C1 segment of cervical spinal cord (tissue), 14 donors: ENCODE data around the gene SLC13A2.
"Not testable (repeated sequence)": the region's sequence is repeated elsewhere in the genome, so short reads cannot be mapped to it uniquely, and the experiment has no call there.

Source experiments
- DNase-seq, 14 donors: peaks; one replicate each; lab custom pipeline; 2025; lab: John Stamatoyannopoulos, UW

SLC13A2 gene

DNA sequence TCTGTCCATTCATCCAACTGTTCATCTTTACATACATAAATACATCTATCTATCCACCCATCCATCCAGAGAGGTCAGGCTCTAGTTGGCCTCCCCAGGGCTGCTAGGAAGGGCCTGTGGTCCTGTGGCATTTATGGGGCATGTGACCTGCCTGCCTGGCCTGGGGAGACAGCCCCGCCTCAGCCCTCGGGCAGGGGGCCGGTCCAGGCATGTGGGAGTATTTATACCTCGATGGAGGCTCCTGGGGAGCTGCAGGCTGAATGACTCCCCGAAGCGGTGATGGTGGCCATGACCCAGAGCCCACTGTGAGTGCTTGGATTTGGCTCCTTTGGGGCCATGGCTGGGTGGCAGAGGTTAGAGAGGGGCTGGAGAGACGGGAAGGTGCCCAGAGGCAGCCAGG lies 40.0 kb downstream of the SLC13A2 start:
- DNase-seq, result no peak

DNA sequence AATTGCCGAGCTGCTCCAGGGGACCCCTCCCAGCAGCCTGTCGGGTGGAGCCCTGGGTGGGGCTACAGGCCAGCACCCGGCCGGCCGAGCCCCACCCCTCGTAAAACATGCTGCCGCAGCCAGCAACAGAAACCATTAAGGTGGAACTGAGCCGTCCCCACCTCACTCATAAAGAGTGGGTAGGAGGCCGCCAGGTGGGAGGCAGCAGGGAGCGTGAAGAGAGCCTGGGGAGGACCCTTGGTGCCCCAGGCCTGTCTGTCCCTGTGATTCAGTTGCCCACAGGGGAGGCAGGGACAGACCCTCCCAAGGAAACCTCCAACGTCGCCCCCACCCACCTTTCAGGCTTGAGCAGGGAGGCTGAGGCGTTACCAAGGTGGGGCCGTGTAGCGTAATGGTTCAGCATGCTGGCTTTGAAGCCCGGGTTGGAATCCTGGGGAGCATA lies 41.1 kb downstream of the SLC13A2 start:
- no peak for DNase-seq

DNA sequence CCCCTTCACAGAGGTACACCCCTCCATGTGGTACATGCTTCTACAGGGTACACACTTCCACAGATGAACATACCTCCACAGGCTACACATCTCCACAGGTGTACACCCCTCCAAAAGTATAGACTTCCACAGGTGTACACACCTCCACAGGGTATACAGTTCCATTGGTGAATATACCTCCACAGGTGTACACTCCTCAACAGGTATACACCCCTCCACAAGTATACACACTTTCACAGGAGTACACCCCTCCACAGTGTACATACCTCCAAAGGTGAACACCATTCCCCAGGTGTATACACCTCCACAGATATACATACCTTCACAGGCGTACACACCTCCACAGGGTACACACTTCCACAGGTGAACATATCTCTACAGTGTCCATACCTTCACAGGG lies 42.1 kb downstream of the SLC13A2 start:
- DNase-seq, result no peak

DNA sequence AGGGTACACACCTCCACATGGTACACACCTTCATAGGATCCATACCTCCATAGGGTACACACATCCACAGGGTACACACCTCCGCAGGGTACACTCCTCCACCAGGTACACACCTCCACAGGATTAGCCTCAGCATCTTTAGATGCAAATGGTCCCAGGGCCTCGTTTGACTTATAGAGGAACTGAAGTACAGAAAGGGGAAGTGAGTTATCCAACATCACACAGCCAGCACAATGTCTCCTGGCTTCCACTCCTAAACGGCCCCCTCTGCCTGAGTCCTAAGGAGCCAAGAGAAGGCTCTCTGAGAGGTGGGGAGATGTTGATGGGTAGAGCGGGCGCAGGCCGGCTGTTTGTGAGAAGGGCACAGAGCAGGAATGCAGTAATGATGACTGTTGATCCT lies 44.7 kb downstream of the SLC13A2 start:
- no peak for DNase-seq

DNA sequence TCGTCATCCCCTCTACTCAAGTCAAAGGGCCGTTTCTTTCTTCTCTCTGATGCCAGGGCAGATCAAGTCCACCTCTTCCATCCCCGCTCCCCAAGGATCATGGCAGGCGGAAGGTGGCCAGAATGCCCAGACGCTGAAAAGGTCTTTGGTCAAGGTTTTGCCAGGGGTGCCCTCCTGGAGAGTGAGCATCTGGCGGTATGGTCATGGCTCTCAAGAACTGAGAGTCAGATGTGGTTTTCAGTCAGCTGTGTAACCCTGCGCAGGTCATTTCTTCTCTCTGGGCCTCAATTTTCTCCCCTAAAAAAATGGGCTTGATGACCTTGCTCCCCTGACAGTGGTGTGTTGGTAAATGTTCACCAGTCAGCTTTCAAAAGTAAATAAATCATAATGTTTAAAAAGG lies 45.1 kb downstream of the SLC13A2 start:
- no peak for DNase-seq

DNA sequence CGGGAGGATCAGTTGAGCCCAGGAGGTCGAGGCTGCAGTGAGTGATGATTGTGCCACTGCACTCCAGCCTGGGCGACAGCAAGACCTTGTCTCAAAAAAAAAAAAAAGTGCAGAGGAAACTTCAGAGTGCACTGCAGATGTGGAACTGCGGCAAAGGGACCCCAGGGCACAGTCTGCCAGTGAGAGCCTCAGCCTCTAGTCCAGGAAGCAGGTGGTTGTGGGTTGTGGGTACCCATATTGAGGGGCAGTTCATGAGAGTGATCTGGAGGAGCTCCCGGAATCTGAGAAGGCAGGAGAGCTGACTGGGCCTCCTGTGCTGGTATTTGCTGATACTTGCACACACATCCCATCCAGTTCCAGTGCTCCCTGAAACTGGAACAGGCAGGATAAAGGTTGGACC lies 45.8 kb downstream of the SLC13A2 start:
- no peak for DNase-seq

DNA sequence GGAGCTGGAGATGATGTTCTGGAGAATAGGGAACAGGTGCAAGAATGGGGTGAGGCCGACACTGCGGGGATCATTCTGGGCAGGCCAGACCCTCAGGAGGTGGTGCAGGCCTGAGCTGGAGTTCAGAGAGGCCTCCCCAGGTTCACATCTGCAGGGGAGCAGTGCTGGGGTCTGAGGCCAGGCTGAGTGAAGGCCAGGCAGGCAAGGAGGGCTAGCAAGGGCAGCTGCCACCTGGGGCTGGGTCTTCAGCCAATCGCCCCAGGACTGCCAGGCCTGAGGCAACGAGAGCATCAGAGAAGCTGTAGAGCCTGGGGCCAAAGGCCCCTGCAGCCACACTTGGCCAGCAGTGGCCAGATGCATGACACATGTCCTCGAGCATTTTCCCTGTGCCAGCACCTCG lies 47.2 kb downstream of the SLC13A2 start:
- no peak for DNase-seq

DNA sequence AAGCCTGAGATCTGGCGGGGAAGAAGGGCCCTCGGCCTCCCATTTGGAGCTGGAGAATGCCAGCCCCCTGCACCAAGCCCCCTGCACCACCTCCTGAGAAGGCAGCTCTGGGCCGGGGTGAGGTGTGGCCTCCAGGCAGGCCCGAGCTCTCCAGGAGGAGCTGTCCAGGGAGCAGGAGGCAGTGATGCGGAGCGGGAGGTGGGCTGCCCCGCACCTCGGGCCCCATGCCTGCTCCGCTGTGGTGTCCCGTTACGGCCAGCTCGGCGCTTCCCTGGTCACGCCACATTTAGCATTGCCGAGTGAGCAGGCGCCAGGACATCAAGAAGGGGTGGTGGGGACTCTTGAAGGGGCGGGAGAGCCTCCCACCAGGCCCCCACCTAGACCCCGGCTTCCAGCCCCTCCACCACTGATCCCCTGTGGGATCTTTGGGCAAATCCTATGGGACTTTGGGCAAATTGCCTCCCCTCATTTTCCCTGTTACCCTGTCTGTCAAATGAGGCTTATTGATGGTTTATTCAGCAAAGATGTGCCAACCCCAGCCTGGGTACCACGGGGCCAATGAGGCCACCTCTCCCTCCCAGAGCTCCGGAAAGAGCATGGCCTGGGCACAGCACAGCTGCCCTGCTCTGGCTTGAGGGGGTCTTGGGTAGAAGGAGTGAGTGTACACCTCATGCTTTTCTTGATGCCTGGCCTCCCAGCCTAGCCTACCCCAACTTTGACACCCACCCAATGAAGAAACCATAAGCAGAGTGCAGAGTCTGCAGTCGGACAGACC lies 48.1 kb downstream of the SLC13A2 start:
- DNase-seq, result no peak

DNA sequence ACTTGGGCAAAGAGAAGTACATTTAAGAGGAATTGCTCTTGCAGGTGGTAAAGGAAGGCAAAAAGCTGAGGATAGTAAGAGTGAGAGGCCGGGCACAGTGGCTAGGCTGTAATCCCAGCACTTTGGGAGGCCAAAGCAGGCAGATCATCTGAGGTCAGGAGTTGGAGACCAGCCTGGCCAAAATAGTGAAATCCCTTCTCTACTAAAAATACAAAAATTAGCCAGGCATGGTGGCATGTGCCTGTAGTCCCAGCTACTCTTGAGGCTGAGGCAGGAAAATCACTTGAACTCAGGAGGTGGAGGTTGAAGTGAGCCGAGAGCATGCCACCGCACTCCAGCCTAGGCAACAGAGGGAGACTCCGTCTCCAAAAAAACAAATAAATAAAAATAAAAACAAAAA lies 48.8 kb downstream of the SLC13A2 start:
- not testable (repeated sequence) for DNase-seq

DNA sequence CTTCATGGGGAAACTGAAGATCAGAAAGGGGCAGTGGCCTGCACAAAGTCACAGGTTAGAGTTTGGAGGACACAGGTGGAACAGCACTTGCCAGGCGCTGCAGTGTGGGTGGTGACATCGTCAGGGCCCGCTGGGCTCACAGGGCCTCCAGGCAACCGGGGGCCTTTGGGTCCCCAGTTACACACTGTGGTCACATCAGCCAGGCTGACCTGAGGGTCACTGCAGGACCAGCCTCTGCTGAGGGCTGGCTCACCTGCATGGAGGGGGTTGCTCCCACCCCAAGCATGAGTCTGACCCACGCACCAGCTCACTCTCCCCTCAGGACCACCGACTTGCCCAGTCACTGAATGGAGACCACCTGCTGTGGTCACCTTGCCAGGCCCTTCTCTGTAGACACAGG lies 49.7 kb downstream of the SLC13A2 start:
- no peak for DNase-seq

DNA sequence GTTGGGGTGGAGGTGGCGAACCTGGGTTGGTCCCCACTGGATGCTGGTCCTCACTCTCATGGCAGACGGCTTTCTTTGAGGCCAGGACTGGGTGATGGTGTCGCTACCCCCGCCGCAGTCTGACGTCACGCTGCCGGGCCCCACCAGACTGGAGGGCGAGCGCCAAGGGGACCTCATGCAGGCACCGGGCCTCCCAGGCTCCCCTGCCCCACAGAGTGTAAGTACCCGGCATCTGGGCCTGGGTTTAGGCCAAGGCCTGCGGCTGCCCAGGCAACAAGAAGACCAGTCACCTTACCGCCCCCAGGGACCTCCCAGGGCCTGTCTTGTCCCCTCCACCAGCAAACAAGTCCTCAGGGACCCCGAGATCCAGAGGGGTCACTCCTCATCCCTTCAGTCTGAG lies 50.4 kb downstream of the SLC13A2 start:
- no peak for DNase-seq

DNA sequence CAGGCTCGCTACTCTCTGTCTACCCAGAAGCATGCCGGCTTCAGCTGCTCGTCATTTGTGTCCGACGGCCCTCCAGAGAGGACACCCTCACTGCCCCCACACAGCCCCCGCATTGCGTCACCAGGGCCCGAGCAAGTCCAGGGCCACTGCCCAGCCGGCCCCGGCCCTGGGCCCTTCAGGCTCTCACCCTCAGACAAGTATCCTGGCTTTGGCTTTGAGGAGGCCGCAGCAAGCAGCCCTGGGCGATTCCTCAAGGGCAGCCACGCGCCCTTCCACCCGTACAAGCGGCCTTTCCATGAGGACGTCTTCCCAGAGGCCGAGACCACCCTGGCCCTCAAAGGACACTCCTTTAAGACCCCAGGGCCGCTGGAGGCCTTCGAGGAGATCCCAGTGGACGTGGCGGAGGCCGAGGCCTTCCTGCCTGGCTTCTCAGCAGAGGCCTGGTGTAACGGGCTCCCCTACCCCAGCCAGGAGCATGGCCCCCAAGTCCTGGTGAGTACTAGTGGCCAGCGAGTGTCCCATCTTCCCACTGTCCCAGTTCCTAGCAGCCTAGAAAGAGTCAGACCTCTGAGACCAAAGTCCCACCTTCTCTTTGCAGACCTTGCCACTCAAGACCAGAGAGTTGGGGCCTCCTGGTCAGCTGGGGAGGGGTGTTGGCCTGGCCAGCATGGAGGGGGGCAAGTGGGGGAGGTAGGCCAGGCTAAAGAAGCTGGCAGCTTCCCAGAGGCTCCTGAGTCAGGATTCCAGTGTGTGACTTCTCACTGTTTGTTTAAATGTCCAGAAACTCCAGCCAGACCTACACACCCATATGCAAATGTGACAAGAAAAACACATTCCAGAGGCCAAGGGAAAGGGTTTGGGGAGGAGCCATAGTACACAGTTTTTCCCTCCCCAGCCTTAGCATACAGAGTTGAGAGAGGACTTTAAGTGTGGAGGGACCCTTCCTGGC lies 51.3 kb downstream of the SLC13A2 start:
- no peak for DNase-seq

DNA sequence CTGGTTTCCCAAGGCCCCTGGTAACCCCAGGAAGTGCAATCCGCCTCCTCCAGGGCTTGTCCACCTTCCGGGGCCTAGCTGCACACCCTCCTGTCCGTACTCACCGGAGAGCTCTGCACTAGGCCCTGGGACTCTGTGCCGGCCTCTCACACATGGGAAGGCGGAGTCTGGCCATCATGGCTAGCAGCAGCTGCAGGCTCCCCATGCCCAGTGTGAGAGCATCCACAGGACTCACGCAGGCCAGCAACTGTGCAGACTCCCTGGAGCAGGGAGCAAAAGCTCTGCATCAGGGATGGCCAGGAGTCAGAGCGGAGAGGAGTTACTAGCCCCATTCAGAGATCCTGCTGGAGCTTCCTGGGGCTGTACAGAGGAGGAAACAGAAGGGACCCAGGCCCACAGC lies 52.9 kb downstream of the SLC13A2 start:
- no peak for DNase-seq

DNA sequence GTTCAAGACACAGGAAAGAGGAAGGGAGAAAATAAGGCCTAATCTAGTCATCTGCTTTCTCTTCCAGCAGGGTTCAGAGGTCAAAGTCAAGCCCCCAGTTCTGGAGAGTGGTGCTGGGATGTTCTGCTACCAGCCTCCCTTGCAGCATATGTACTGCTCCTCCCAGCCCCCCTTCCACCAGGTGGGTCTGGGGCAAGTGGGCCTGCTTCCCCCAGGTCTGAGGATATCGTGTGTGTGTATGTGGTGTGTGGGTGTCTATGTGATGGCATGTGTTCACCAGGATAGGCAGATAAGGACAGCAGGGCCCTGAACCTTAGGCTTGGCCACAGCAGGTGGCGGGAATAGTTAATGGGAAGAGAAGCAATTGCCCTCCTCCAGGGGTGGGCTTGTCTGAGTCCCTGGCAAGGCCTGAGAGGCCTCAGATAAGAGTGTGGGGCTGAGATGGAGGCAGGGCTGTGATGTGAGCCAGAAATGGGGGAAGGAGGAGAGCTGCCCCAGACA lies 53.8 kb downstream of the SLC13A2 start:
- no peak for DNase-seq

DNA sequence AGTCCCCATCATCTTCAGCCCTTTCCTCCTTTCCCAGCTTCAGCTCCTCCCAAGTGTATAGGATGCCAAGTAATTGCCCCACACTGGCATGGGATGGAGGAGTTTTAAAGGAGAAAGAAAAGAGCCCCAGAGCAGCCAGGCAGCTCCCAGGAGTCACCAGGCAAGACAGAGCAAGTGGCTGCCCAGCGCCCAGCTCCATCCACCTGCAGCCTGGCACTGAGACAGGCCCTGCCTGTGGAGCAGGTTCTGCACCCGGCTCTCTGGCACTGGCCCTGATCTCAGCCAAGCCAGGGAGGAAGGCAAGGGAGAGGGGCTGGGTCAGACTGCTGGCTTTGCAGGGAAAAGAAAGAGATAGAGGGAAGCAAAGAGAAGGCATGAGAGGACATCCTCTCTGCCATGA lies 54.4 kb downstream of the SLC13A2 start:
- DNase-seq, result no peak

DNA sequence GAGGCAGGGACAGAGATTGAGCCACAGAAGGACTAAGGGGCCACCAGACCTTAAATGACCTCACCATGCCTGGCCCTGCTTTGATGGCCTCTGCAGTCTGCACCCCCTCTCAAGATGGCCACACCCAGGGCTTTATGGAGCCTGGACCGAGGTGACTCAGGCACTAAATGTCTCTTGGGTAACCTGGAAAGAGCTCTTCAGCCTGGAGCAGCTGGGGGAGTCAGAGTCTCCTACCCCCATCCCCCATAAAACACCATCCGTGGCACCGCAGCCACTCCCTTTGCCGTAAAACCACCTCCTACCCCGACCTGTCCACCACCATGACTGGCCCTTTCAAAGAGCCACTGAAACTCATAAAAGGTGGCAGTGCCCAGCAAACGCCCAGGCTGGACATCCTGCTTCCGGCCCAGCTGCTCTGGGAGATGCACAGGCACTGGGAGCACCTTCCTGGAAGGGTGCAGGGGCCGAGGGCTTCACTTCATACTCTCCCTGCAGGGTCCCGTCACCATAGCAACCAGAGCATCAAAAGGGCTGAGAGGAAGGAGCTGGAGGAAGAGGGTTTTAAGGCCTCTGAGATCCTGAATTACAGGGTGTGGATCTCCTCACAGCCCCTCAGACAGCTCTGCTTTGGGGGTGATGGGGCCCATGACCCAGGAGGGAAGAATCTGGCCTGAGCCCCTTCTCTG lies 55.0 kb downstream of the SLC13A2 start:
- DNase-seq, result no peak

DNA sequence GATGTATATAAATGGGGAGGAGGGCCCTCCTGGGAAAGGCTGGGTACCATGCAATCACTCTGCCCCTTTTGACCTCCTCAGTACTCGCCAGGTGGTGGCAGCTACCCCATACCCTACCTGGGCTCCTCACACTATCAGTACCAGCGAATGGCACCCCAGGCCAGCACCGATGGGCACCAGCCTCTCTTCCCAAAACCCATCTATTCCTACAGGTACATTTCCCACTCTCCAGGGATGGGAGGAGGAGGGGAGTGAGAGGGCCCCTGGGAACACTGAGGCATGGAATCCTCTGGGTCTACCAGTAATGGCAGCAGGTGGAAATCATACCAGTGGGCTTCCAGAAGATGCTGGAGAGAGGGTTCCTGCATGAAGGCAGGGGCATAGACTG lies 55.6 kb downstream of the SLC13A2 start:
- DNase-seq, result no peak

DNA sequence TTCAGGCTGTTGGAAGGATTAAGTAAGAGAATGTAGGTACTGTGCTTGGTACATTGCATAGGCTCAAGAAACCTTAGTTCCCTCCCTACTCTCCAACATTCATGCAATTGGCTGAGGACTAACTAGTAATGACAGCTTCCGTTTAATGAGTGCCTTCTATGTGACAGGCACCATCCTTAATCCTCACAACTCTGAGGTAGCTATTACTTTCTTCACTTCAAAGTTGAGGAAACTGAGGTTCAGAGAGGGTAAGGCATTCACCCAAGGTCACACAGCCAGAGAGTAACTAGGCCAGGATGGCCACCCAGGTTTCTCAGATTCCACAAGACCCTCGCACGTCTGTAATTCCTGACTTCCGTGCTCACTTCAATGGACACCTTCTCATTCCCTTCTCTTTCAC lies 56.8 kb downstream of the SLC13A2 start:
- no peak for DNase-seq

DNA sequence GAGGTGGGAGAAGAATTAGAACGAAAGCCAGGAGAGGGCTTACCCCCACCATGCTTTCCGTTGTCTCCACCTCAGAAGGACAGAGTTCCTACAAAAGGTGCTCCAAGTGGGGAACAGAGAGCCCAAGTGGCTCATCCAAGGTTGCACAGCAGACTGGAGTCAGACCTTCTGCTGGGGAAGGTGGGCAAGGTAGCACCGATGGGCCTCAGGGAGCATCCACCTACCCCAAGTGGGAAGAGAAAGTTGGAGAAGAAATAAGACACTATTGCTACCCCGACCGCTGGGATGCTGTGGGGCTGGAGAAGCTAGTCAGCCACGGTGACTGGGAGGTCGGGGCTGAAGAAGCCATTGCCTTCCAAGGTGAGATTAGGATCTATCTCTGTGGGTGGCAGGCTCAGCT lies 57.5 kb downstream of the SLC13A2 start:
- DNase-seq, result no peak

DNA sequence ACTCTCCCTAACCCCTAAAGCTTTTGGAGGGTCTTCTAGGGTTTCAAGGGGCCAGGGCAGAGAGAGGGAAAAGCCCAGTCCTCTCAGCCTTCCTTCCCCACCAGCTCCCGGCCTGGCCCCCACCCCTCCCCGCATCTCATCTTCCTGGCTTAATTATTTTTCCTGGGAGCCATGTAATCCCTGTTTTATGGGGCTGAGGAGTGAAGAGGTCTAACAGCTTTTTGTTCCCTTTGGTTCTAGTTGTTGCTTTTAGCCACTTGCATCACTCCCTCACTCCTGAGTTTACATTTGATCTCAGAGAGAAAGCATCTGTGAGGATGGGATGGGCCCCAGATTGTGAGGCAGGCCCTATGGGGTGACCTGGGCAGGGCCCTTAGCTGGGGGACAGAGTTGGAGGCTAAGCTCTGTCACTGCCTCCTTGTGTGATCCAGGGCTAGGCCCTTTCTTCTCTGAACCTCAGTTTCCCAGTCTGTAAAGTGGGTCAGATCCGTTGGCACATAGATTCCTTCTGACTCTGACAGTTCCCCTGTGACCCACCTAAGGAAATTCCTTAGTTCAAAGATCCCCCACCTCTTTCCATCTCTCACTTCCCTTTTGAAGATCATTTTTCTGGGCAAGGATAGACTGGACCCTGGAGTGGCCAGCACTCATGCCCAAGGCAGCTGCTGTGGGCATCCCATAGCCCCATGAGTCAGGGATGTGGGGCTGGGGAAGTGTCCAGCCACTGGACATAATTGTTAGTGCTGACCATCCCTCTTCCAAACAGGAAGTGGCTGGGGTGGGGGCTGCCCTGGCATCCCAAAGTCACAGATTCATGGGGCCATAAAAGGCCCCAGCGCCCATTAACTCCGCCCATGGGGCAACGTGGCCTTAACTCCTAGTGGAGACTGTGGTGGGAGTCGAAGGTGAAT lies 58.9 kb downstream of the SLC13A2 start:
- no peak for DNase-seq
